Measurements from ENCODE around the gene USP49.

USP49 gene

GRCh38 chr6:41763470-41763869 is 131.7 kb downstream of the USP49 start:
- DNase-seq (ENCODE audit: insufficient read length, low spot score): no peak
- FAIRE-seq: no peak

GRCh38 chr6:41759905-41760579 is 135.1 kb downstream of the USP49 start:
- FAIRE-seq (no peak), DNase-seq (ENCODE audit: insufficient read length, low spot score) (no peak)
- no peak for TF ChIP-seq POLR2A (IDR thresholded peaks at IDR 0.05; ENCODE audit: low read depth, low read length)

More at GRCh38 chr6:41763470-41763869, 131.7 kb downstream of the USP49 start:
- no peak for TF ChIP-seq POLR2A (IDR thresholded peaks at IDR 0.05; ENCODE audit: low read depth, low read length)

GRCh38 chr6:41759106-41759904 is 135.9 kb downstream of the USP49 start:
- FAIRE-seq (no peak), DNase-seq (ENCODE audit: insufficient read length, low spot score) (no peak)
- TF ChIP-seq POLR2A (IDR thresholded peaks at IDR 0.05; ENCODE audit: low read depth, low read length): no peak

DNA sequence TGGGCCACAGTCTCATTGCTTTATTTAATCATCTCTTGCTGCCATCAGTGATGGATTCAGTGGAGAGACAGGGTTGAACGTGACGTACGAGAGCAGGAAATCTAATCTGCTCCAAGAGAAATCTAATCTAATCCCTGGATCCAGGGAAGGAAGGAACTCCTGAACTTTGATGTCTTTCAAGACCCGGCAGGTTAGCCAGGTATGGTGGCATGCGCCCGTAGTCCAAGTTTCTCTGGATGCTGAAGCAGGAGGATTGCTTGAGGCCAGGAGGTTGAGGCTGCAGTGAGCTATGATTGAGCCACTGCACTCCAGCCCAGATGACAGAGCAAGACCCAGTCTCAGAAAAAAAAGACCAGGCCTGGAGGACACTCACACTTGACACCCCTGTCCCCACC is 136.5 kb downstream of the USP49 start:
- no peak for DNase-seq (ENCODE audit: insufficient read length, low spot score)
- FAIRE-seq: no peak
- TF ChIP-seq POLR2A (IDR thresholded peaks at IDR 0.05; ENCODE audit: low read depth, low read length): no peak

- no peak for TF ChIP-seq POLR2A (IDR thresholded peaks at IDR 0.05; ENCODE audit: low read depth, low read length)
- FAIRE-seq (no peak), DNase-seq (ENCODE audit: insufficient read length, low spot score) (no peak)
Observed at GRCh38 chr6:41757931-41758640, 137.1 kb downstream of the USP49 start.

DNA sequence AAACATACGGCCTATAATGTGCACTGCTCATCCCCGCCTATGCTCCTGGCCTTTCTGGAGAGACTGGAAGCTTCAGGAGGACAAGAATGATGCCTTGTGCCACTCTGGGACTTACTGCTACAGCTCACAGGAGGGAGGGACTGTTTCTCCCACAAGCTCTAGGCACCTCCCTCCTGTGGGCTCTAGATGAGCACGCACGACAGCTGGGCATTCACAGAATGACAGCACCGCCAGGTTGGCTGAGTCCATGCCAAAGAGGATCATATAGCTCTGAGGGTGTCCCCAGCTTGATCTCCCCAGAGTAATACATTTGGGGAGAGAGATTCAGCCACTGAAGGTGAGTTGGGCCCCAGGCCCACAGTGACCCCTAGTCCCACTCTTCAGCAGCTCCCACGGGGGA is 137.9 kb downstream of the USP49 start:
- DNase-seq (ENCODE audit: insufficient read length, low spot score): no peak
- no peak for FAIRE-seq
- no peak for TF ChIP-seq POLR2A (IDR thresholded peaks at IDR 0.05; ENCODE audit: low read depth, low read length)

GRCh38 chr6:41756354-41756753 is 138.8 kb downstream of the USP49 start:
- FAIRE-seq (no peak), DNase-seq (ENCODE audit: insufficient read length, low spot score) (no peak)
- no peak for TF ChIP-seq POLR2A (IDR thresholded peaks at IDR 0.05; ENCODE audit: low read depth, low read length)

DNA sequence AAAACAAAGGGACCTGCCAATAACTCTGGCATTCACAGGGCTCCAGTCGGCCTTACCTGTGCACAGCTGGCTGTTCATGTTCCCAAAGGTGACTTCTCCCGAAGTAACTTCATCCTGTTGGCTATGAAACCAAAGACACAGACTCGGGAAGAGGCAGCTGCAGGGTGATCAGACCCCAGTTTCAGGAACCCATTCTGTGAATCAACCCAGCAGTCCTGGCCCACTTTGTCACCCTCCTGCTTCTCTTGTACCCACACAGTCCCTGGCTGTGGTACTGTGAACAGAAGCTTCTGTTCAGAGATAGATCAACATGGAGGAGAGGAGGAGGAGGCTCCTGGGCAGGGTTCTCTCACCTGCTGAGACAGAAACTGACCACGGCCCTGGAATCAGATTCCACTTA is 139.3 kb downstream of the USP49 start:
- no peak for FAIRE-seq
- DNase-seq (ENCODE audit: insufficient read length, low spot score): no peak
- no peak for TF ChIP-seq POLR2A (IDR thresholded peaks at IDR 0.05; ENCODE audit: low read depth, low read length)

GRCh38 chr6:41750374-41750773 is 144.8 kb downstream of the USP49 start:
- DNase-seq (ENCODE audit: insufficient read length, low spot score): no peak
- TF ChIP-seq POLR2A (IDR thresholded peaks at IDR 0.05; ENCODE audit: low read depth, low read length): no peak
- FAIRE-seq: no peak

DNA sequence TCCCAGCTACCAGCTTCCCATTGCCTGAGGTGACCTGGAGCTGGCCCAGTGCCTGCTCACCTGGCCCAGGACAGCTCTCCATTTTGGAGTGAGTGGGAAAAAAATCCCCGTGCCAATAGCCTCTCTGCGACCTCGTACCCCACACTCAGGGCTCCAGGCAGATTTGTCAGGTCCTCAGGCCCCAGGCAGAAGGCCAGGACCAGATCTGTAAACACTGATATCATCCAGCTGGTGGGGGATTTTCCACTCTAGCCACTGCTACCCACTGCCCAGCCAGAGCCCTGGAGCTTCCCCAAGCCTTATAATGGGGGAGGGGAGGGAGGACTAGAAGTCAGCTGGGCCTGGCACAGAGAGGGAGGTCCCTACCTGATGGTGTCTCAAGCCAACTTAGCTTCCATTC is 146.6 kb downstream of the USP49 start:
- FAIRE-seq (no peak), DNase-seq (ENCODE audit: insufficient read length, low spot score) (no peak)
- TF ChIP-seq POLR2A (IDR thresholded peaks at IDR 0.05; ENCODE audit: low read depth, low read length): no peak

- DNase-seq (ENCODE audit: insufficient read length, low spot score): no peak
- no peak for TF ChIP-seq POLR2A (IDR thresholded peaks at IDR 0.05; ENCODE audit: low read depth, low read length)
Observed at GRCh38 chr6:41748102-41748477, 147.1 kb downstream of the USP49 start.

GRCh38 chr6:41747256-41748101 is 147.7 kb downstream of the USP49 start, which contains the start of gene PGC:
Gene PGC, minus strand, starts transcription at chr6:41747397. Its CDS starts 63 bp downstream, at chr6:41747334.
- no peak for DNase-seq (ENCODE audit: insufficient read length, low spot score)
- TF ChIP-seq POLR2A (IDR thresholded peaks at IDR 0.05; ENCODE audit: low read depth, low read length): no peak
- no peak for FAIRE-seq

More at GRCh38 chr6:41748102-41748477, 147.1 kb downstream of the USP49 start:
- FAIRE-seq: no peak

DNA sequence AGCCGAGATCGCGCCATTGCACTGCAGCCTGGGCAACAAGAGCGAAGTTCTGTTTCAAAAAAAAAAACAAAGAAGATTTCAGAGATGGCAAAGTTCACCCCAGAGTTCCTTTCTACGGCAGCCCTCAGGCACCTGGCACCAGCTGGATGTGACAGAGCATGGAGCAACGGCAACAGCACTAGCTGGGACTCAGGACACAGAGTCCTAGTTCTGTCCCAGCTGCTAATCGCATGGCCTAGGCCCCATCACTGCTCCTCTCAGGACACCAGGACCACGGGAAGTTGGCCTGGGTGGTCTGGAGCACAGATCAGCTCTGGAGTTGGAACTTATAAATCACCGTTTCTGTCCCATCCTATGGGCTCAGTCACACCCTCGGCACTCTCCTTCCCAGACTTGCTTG is 149.1 kb downstream of the USP49 start:
- no peak for FAIRE-seq
- no peak for TF ChIP-seq POLR2A (IDR thresholded peaks at IDR 0.05; ENCODE audit: low read depth, low read length)
- no peak for DNase-seq (ENCODE audit: insufficient read length, low spot score)
